IMR-90 (cell line): ENCODE measurements around the gene EVI5. TPM values are rescaled to one million over a fixed set of nuclear protein-coding genes. Genes with fewer than 3 reads are reported as not detected.
A peak's percentile ranks its signal among the peaks of the same experiment; 100 is the strongest.

Experiments used
- ATAC-seq: fragments of 200-7000 bp; cut with Tn5 transposase; 2 replicates; pipeline ENCODE4 v1.9.1; 2020; ENCODE audit warnings: low read depth, mild to moderate bottlenecking, moderate library complexity
- BruUV-seq: library from RNA; stranded (reverse); fragments of 400-500 nt; replicated peaks from 2 replicates; lab custom pipeline; 2021; lab: Mats Ljungman, UMichigan
- CTCF ChIA-PET: fragments of 300-600 bp; formaldehyde crosslinking; extraction: SDS; loops from one replicate; lab custom pipeline; 2021; ENCODE audit warnings: antibody characterized with exemption; lab: Yijun Ruan, JAX
- POLR2A ChIA-PET: fragments of 300-600 bp; sonication (Branson Sonifier 250); formaldehyde crosslinking; loops from one replicate; lab custom pipeline; 2022; ENCODE audit warnings: antibody characterized with exemption; ENCODE audit not compliant: unreplicated experiment; lab: Charles Lee
- DNase-seq: peaks from one replicate; pipeline ENCODE4 v3.0.0; 2013
- H2AFZ ChIP-seq: replicated peaks from 2 replicates; pipeline ENCODE3; 2013; ENCODE audit warnings: low read length, mild to moderate bottlenecking; ENCODE audit not compliant: poor library complexity
- H2AK5ac ChIP-seq: 2 replicates; pipeline ENCODE4 v1.6.1; 2013; ENCODE audit warnings: low read depth, low read length, inconsistent platforms
- H2AK9ac ChIP-seq: replicated peaks from 2 replicates; pipeline ENCODE3; 2013; ENCODE audit warnings: mild to moderate bottlenecking, low read depth, low read length, moderate library complexity; ENCODE audit not compliant: poor library complexity
- H2BK120ac ChIP-seq: 2 replicates; pipeline ENCODE4 v1.6.1; 2013; ENCODE audit warnings: low read depth, low read length, inconsistent platforms
- H2BK15ac ChIP-seq: 3 replicates; pipeline ENCODE4 v1.6.1; 2013; ENCODE audit warnings: low read depth, low read length, inconsistent platforms
- H2BK20ac ChIP-seq: 2 replicates; pipeline ENCODE4 v1.6.1; 2013; ENCODE audit warnings: low read depth, mild to moderate bottlenecking, inconsistent platforms, low read length, moderate library complexity
- H2BK5ac ChIP-seq: 2 replicates; pipeline ENCODE4 v1.6.1; 2013; ENCODE audit warnings: mild to moderate bottlenecking, low read depth, low read length, inconsistent platforms; ENCODE audit not compliant: poor library complexity, severe bottlenecking
- H3K14ac ChIP-seq: replicated peaks from 2 replicates; pipeline ENCODE4 v1.6.1; 2013; ENCODE audit warnings: low read depth, low read length, inconsistent platforms
- H3K18ac ChIP-seq: 2 replicates; pipeline ENCODE4 v1.6.1; 2013; ENCODE audit warnings: low read depth, low read length, control low read depth
- H3K23ac ChIP-seq: 2 replicates; pipeline ENCODE4 v1.6.1; 2013; ENCODE audit warnings: low read depth, low read length, inconsistent platforms
- H3K27ac ChIP-seq: 2 replicates; pipeline ENCODE4 v1.5.1; 2013; ENCODE audit warnings: mild to moderate bottlenecking, control low read depth, low read length; ENCODE audit not compliant: insufficient read depth
- H3K27me3 ChIP-seq: 2 replicates; pipeline ENCODE4 v1.6.1; 2013; ENCODE audit warnings: low read length; ENCODE audit not compliant: control insufficient read depth, insufficient read depth
- H3K36me3 ChIP-seq: 2 replicates; pipeline ENCODE4 v1.6.1; 2013; ENCODE audit warnings: low read length, mixed read lengths; ENCODE audit not compliant: control insufficient read depth, insufficient read depth
- H3K4ac ChIP-seq: 2 replicates; pipeline ENCODE4 v1.6.1; 2013; ENCODE audit warnings: low read depth, low read length, inconsistent platforms
- H3K4me1 ChIP-seq: 2 replicates; pipeline ENCODE4 v1.6.1; 2013; ENCODE audit warnings: low read length, mixed read lengths; ENCODE audit not compliant: control insufficient read depth, insufficient read depth
- H3K4me2 ChIP-seq: 2 replicates; pipeline ENCODE4 v1.6.1; 2013; ENCODE audit warnings: low read depth, mild to moderate bottlenecking, control low read depth, low read length, moderate library complexity
- H3K4me3 ChIP-seq: 2 replicates; pipeline ENCODE4 v1.5.1; 2013; ENCODE audit warnings: low read depth, mild to moderate bottlenecking, control low read depth, low read length, moderate library complexity; ENCODE audit not compliant: insufficient read depth
- H3K56ac ChIP-seq: 2 replicates; pipeline ENCODE4 v1.6.1; 2013; ENCODE audit warnings: low read length, inconsistent platforms; ENCODE audit not compliant: insufficient read depth; ENCODE audit errors: extremely low read depth
- H3K79me1 ChIP-seq, 2 experiments: 2 replicates each; pipeline ENCODE4 v1.6.1; 2013; ENCODE audit warnings: low read length in 2 of 2, inconsistent platforms in 1 of 2, low read depth in 1 of 2
- H3K9ac ChIP-seq: 2 replicates; pipeline ENCODE4 v1.6.1; 2013; ENCODE audit warnings: low read depth, low read length, control low read depth
- H3K9me1 ChIP-seq: 2 replicates; pipeline ENCODE4 v1.6.1; 2013; ENCODE audit warnings: low read length, inconsistent platforms; ENCODE audit not compliant: insufficient read depth
- H3K9me3 ChIP-seq: 2 replicates; pipeline ENCODE4 v1.6.1; 2013; ENCODE audit warnings: low read length; ENCODE audit not compliant: control insufficient read depth, insufficient read depth
- H4K20me1 ChIP-seq: 2 replicates; pipeline ENCODE4 v1.6.1; 2013; ENCODE audit warnings: low read length, inconsistent platforms; ENCODE audit not compliant: insufficient read depth
- H4K5ac ChIP-seq: 2 replicates; pipeline ENCODE4 v1.6.1; 2013; ENCODE audit warnings: mild to moderate bottlenecking, low read depth, low read length, control low read depth
- H4K8ac ChIP-seq, 2 experiments: 2 replicates each; pipeline ENCODE4 v1.6.1; 2013; ENCODE audit warnings: low read depth in 2 of 2, low read length in 2 of 2, control low read depth in 1 of 2, inconsistent platforms in 1 of 2
- H4K91ac ChIP-seq: 2 replicates; pipeline ENCODE4 v1.6.1; 2013; ENCODE audit warnings: low read depth, low read length, inconsistent platforms; ENCODE audit not compliant: insufficient read depth
- BHLHE40 ChIP-seq: fragments of 150-350 bp; IDR thresholded peaks from 2 replicates; pipeline ENCODE4 v1.6.1; 2016; ENCODE audit warnings: mild to moderate bottlenecking, low read depth, low read length
- CEBPB ChIP-seq: IDR thresholded peaks from 2 replicates; pipeline ENCODE4 v1.6.1; 2012; ENCODE audit warnings: low read depth, low read length, improper control_type of control experiment
- FOS ChIP-seq: fragments of 150-350 bp; IDR thresholded peaks from 2 replicates; pipeline ENCODE4 v1.6.1; 2016; ENCODE audit warnings: low read depth, low read length
- POLR2A ChIP-seq: IDR thresholded peaks from 2 replicates; pipeline ENCODE4 v1.6.1; 2012; ENCODE audit warnings: mild to moderate bottlenecking, low read depth, low read length
- RFX5 ChIP-seq: IDR thresholded peaks from 2 replicates; pipeline ENCODE4 v1.8.0; 2012; ENCODE audit warnings: low read depth, mild to moderate bottlenecking, low read length, moderate library complexity
- SMC3 ChIP-seq: fragments of 150-350 bp; IDR thresholded peaks from 2 replicates; pipeline ENCODE4 v1.6.1; 2016; ENCODE audit warnings: low read depth, mild to moderate bottlenecking, antibody characterized with exemption, low read length, moderate library complexity
- USF2 ChIP-seq: fragments of 150-350 bp; IDR thresholded peaks from 2 replicates; pipeline ENCODE4 v1.6.1; 2017; ENCODE audit warnings: mild to moderate bottlenecking, antibody characterized with exemption, low read length, low read depth
- WGBS, 2 experiments: methylation state at CpG; one replicate each; pipeline versions ENCODE4 v1.1.5 to v1.1.7; 2013; ENCODE audit warnings: missing lambda C conversion rate in 2 of 2; ENCODE audit not compliant: insufficient read length in 1 of 2; ENCODE audit errors: extremely low coverage in 2 of 2; 5-methylcytosine and 5-hydroxymethylcytosine counted together
- dilution Hi-C: fragments of 300-500 bp; cut with HindIII; formaldehyde crosslinking; loops from one replicate; pipeline ENCODE4 v1.14.3; 2018; ENCODE audit warnings: low sequenced_read_pairs; ENCODE audit not compliant: unreplicated experiment
- in situ Hi-C: fragments of 300-500 bp; cut with MboI; formaldehyde crosslinking; loops from 3 replicates; pipeline ENCODE4 v1.14.3; 2019; ENCODE audit warnings: low sequenced_read_pairs, inconsistent platforms, mixed read lengths
- intact Hi-C: fragments of 100-400 bp; cut with micrococcal nuclease; formaldehyde crosslinking; loops from 2 replicates; pipeline ENCODE4 v1.10.0; 2022
- polyA plus RNA-seq, 3 experiments: library from polyadenylated mRNA; depleted of rRNA; stranded (reverse); fragments of >200 nt; gene quantifications; 2 replicates each; pipeline ENCODE4 v1.2.3, GENCODE V29; 2012; ENCODE audit warnings: low replicate concordance in 1 of 3
- total RNA-seq: library from RNA; depleted of rRNA; stranded (reverse); fragments of >200 nt; gene quantifications from 2 replicates; pipeline ENCODE4 v1.2.3, GENCODE V29; 2012

Gene EVI5
- total and polyA plus RNA-seq, 2 of the 4 experiments (the other 2 are of a cell fraction), result 13.9 to 26.9 TPM

- Histone ChIP-seq H3K9me3 (no peaks in the 10 kb centered on the region), H2BK120ac (no peak overlapping the region), H2BK15ac (no peak overlapping the region), H3K14ac (no peak overlapping the region), H2BK5ac (no peak overlapping the region), H3K23ac (no peak overlapping the region), H3K18ac (no peak overlapping the region), H3K36me3 (peaks cover 2% of the 10 kb centered on the region; the same call in 1 of the 2 replicates), H3K4ac (no peak overlapping the region), H4K5ac (no peak overlapping the region), H2AK5ac (no peak overlapping the region), H3K4me3 (no peak overlapping the region), H3K4me2 (no peak overlapping the region), H4K8ac (no peak overlapping the region), H3K9ac (no peak overlapping the region), H2BK20ac (no peak overlapping the region), H3K27me3 (no peaks in the 10 kb centered on the region), H4K91ac (no peak overlapping the region), H4K20me1 (no peaks in the 10 kb centered on the region), H3K9me1 (no peaks in the 10 kb centered on the region), H3K79me1 (no peaks in the 10 kb centered on the region; a peak in 2 of 4 replicates), H3K27ac (no peak overlapping the region), H3K56ac (no peak overlapping the region), H2AK9ac (no peak overlapping the region), H3K4me1 (no peaks in the 10 kb centered on the region), H2AFZ (no peak overlapping the region)
- DNase-seq, result peak; percentile 88
- dilution Hi-C loops (no loop called here), in situ Hi-C loops (no loop called here), intact Hi-C loops (no loop called here)
- no TSS peak for BruUV-seq
- CTCF ChIA-PET, result no interaction called here
- peak; percentile 85 for ATAC-seq
- TF ChIP-seq POLR2A (no peak), USF2 (no peak), FOS (no peak), BHLHE40 (peak; percentile 39; the same call in 1 of the 2 replicates), SMC3 (no peak), RFX5 (no peak), CEBPB (peak; percentile 91)
- no CpG with 5 or more reads among the region's 1 CpG for WGBS, 2 experiments
- POLR2A ChIA-PET, result no interaction called here
These were observed 217.6 kb downstream of the EVI5 start for GRCh38 chr1:92567211-92567868.
